Measurements from ENCODE around the gene NCAPH2. TPM values are rescaled to one million over a fixed set of nuclear protein-coding genes. Genes with fewer than 3 reads are reported as not detected.
"Not testable (repeated sequence)": the region's sequence is repeated elsewhere in the genome, so short reads cannot be mapped to it uniquely, and the experiment has no call there.

NCAPH2 gene
- total and polyA plus RNA-seq, 7 donors, result 19.2 to 26.3 (median 22.0) TPM

DNA sequence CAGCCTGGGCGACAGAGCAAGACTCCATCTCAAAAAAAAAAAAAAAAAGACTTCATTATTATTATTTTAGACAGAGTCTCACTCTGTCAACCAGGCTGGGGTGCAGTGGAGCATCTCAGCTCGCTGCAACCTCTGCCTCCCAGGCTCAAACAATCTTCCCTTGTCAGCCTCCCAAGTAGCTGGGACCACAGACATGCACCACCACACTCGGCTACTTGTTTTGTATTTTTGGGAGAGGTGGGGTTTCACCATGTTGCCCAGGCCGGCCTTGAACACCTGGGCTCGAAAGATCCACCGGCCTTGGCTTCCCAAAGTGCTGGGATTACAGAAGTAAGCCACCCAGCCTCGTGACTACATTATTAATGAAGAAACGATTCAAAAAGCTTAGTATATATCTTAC, 27.1 kb downstream of the NCAPH2 start:
- H3K27me3 ChIP-seq (ENCODE audit: insufficient read depth in 3 of 3, low read length in 2 of 3), result peaks cover 0 to 60% (median 19%) of the 10 kb centered on the region in 3 donors
- 81 to 89% (median 87%) methylated on average over 7 of the region's 8 CpGs for WGBS, 3 donors
- no peaks in the 10 kb centered on the region for H3K36me3 ChIP-seq (ENCODE audit: insufficient read depth in 1 of 2, low read depth in 1 of 2)
- TF ChIP-seq, protein P1, sequence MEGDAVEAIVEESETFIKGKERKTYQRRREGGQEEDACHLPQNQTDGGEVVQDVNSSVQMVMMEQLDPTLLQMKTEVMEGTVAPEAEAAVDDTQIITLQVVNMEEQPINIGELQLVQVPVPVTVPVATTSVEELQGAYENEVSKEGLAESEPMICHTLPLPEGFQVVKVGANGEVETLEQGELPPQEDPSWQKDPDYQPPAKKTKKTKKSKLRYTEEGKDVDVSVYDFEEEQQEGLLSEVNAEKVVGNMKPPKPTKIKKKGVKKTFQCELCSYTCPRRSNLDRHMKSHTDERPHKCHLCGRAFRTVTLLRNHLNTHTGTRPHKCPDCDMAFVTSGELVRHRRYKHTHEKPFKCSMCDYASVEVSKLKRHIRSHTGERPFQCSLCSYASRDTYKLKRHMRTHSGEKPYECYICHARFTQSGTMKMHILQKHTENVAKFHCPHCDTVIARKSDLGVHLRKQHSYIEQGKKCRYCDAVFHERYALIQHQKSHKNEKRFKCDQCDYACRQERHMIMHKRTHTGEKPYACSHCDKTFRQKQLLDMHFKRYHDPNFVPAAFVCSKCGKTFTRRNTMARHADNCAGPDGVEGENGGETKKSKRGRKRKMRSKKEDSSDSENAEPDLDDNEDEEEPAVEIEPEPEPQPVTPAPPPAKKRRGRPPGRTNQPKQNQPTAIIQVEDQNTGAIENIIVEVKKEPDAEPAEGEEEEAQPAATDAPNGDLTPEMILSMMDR (IDR thresholded peaks at IDR 0.05), result no peak
- no peak overlapping the region for H3K4me3 ChIP-seq
- ATAC-seq (no peak), DNase-seq (no peak)
- H3K9me3 ChIP-seq, result no peaks in the 10 kb centered on the region
- intact Hi-C loops (cut with DNase I), result no loop called here
- H3K4me1 ChIP-seq, result peaks cover 21% of the 10 kb centered on the region
- H3K27ac ChIP-seq, result no peak overlapping the region

DNA sequence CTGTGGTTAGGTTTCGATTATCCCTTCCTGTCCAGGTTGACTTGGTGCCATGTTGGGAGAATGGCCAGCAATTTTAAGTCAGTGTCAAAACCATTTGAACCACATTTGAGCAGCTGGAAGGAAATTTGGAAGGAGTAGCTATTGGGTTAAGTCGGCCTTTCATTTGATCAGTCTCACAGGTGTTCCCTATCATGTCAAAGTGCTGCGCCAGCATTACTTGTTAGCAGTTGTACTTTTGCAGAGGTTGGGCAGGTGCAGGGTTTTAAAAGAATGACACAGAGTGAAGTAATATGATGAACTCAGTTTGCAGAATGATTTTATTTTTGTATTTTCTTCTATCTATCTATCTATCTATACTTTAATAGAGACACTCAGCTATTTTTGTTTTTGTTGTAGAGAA, 28.2 kb downstream of the NCAPH2 start:
- 46 to 60% (median 51%) methylated on average over 3 of the region's 3 CpGs for WGBS, 3 donors
- no peak overlapping the region for H3K4me3 ChIP-seq
- no peaks in the 10 kb centered on the region for H3K36me3 ChIP-seq (ENCODE audit: insufficient read depth in 1 of 2, low read depth in 1 of 2)
- H3K4me1 ChIP-seq, result peaks cover 14% of the 10 kb centered on the region
- peaks cover 0 to 53% (median 9%) of the 10 kb centered on the region in 3 donors for H3K27me3 ChIP-seq (ENCODE audit: insufficient read depth in 3 of 3, low read length in 2 of 3)
- intact Hi-C loops (cut with DNase I), result no loop called here
- ATAC-seq (no peak), DNase-seq (no peak)
- TF ChIP-seq, protein P1 (IDR thresholded peaks at IDR 0.05), result no peak
- no peaks in the 10 kb centered on the region for H3K9me3 ChIP-seq
- no peak overlapping the region for H3K27ac ChIP-seq

DNA sequence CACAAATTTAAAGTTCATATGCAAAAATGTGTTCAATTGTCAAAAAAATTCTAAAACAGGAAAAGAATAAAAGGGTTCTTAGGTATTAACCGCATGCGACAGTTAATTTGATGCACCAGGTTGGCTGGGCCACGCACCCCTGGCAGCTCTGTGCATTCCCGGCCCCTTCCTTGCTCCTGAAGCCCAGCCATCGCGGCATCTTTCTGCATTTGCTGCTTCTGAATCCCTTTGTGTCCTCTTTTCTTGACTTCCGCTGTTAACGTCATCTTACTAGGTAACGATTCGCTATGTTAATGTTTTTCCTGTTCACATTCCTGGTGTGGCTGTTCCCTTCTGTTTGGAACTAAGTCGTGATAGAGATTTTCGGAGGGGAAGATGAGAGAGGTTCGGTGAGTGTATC, 29.7 kb downstream of the NCAPH2 start:
- peak overlapping the region; percentile 80 for H3K27ac ChIP-seq
- 78 to 88% (median 86%) methylated on average over 13 of the region's 13 CpGs for WGBS, 3 donors
- DNase-seq, result no peak

DNA sequence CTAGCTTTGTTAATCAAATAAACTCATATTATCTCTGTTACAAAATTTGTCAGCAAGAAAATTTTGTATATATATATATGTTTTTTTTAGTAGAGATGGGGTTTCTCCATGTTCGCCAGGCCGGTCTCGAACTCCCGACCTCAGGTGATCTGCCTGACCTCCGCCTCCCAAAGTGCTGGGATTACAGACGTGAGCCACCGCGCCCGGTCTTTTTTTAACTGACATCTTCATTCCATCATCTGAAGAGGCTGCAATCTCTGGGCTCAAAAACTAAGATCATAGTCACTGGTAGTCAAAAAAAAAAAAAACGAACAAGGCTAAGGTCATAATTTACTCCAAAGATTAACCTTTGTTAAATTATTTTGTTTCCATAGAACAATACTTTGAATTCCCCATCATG, 32.4 kb downstream of the NCAPH2 start:
- 78 to 86% (median 83%) methylated on average over 10 of the region's 10 CpGs for WGBS, 3 donors
- no peaks in the 10 kb centered on the region for H3K9me3 ChIP-seq
- peaks cover 0 to 27% (median 2%) of the 10 kb centered on the region in 3 donors for H3K27me3 ChIP-seq (ENCODE audit: insufficient read depth in 3 of 3, low read length in 2 of 3)
- intact Hi-C loops (cut with DNase I), result no loop called here
- peak overlapping the region; percentile 80 for H3K27ac ChIP-seq
- H3K4me1 ChIP-seq, result peaks cover 5% of the 10 kb centered on the region
- TF ChIP-seq, protein P1 (IDR thresholded peaks at IDR 0.05), result no peak
- ATAC-seq, result no peak
- H3K36me3 ChIP-seq (ENCODE audit: insufficient read depth in 1 of 2, low read depth in 1 of 2), result no peaks in the 10 kb centered on the region
- H3K4me3 ChIP-seq, result no peak overlapping the region
- no peak for DNase-seq

More for the DNA sequence above, 29.7 kb downstream of the NCAPH2 start:
- Histone ChIP-seq H3K9me3 (no peaks in the 10 kb centered on the region), H3K4me1 (peaks cover 5% of the 10 kb centered on the region), H3K4me3 (no peak overlapping the region), H3K27me3 (ENCODE audit: insufficient read depth in 3 of 3, low read length in 2 of 3) (peaks cover 0 to 37% (median 6%) of the 10 kb centered on the region in 3 donors), H3K36me3 (ENCODE audit: insufficient read depth in 1 of 2, low read depth in 1 of 2) (no peaks in the 10 kb centered on the region)
- no peak for ATAC-seq
- TF ChIP-seq, protein P1 (IDR thresholded peaks at IDR 0.05), result no peak
- intact Hi-C loops (cut with DNase I), result no loop called here

DNA sequence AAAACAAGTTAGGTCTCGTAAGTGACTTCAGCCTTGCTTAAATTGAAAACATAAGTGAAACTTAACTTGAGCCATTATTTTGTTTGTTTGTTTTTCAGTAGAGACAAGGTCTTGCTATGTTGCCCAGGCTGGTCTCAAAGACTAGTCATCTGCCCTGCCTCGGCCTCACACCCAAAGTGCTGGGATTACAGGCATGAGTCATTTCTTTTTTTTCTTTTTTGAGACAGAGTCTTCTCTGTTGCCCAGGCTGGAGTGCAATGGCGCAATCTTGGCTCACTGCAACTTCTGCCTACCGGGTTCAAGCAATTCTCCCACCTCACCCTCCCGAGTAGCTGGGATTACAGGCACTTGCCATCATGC, 33.6 kb downstream of the NCAPH2 start:
- WGBS, 3 donors, result 59 to 79% (median 68%) methylated on average over 5 of the region's 5 CpGs
- H3K27me3 ChIP-seq (ENCODE audit: insufficient read depth in 3 of 3, low read length in 2 of 3), result peaks cover 0 to 34% (median 7%) of the 10 kb centered on the region in 3 donors

More for the DNA sequence above, 33.6 kb downstream of the NCAPH2 start:
- H3K4me3 ChIP-seq; H3K9me3 ChIP-seq; H3K4me1 ChIP-seq; H3K36me3 ChIP-seq (ENCODE audit: insufficient read depth in 1 of 2, low read depth in 1 of 2); intact Hi-C loops (cut with DNase I): not testable (repeated sequence)
- H3K27ac ChIP-seq, result peak overlapping the region; percentile 50
- DNase-seq (peak in 1 of 2 donors; percentile 65), ATAC-seq (peak in 2 of 4 donors; percentile 42 to 58)

All from psoas muscle (tissue), 8 donors.